Brain pericyte (primary cell): ENCODE measurements around the gene FKBP1C.
"Not testable (repeated sequence)": the region's sequence is repeated elsewhere in the genome, so short reads cannot be mapped to it uniquely, and the experiment has no call there.

Source experiments
- DNase-seq: peaks from one replicate; pipeline ENCODE4 v3.0.0-alpha.2; 2012; ENCODE audit warnings: low read depth, low spot score

The FKBP1C gene

DNA sequence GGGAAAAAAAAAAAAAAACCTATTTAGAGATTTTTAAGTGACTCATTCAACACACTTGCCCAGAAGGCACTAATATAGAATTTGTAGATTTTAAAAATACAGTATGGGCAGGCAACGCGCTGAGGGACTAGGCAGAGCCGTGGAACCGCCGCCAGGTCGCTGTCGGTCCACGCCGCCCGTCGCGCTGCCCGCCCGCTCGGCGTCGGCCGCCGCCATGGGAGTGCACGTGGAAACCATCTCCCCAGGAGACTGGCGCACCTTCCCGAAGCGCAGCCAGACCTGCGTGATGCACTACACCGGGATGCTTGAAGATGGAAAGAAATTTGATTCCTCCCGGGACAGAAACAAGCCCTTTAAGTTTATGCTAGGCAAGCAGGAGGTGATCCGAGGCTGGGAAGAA is at the start of gene FKBP1C:
Gene FKBP1C, plus strand, starts transcription at position 127 of the 400 bp plus-strand sequence.
- not testable (repeated sequence) for DNase-seq

DNA sequence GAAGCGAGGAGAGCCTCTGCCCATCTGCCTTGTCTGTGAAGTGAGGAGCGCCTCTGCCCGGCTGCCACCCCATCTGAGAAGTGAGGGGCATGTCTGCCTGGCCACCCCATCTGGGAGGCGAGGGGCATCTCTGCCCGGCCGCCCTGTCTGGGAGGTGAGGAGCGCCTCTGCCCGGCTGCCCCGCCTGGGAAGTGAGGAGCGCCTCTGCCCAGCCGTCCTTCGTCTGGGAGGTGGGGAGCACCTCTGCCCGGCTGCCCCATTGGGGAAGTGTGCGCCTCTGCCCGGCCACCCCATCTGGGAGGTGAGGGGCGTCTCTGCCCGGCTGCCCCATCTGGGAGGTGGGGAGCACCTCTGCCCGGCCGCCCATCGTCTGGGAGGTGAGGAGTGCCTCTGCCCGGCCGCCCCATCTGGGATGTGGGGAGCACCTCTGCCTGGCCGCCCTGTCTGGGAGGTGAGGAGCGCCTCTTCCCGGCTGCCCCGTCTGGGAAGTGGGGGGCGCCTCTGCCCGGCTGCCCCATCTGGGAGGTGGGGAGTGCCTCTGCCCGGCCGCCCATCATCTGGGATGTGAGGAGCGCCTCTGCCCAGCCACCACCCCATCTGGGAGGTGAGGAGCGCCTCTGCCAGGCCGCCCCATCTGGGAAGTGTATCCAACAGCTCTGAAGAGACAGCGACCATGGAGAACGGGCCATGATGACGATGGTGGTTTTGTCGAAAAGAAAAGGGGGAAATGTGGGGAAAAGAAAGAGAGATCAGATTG is 47.0 kb upstream of the FKBP1C start:
- not testable (repeated sequence) for DNase-seq

DNA sequence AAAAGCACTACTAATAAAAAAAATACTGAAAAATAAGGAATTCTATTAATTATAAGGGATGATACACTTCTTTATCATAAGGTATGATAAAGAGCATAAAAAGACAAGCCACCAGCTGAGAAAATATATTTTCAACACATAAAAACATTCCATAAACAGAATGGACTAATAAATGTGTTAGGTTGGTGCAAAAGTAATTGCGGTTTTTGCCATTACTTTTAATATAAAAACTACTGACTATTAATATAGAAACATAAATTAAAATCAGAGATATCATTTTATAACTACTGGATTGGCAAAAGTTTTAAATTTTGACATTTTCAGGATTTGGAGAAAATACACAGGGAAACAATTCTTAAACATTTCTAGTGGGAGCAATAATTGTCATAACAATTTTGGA is 37.1 kb upstream of the FKBP1C start:
- no peak for DNase-seq

DNA sequence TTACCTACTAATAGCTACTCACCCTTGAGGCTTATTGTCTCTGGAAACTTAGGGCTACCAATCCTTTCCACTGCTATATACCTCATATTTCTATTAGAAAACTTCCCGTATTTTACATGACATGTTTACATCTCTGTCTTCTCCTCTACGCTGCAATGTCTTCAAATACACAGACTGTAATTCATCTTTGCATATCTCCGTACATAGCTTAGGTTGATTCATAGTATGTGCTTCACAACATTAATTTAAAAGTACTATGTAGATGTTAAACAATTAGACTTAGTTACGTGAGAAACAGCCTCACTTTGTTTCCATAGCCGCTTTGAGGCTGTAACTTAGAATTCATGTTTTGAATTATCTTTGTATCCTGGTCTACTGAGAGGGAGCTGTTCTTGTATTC is 35.1 kb upstream of the FKBP1C start:
- no peak for DNase-seq

DNA sequence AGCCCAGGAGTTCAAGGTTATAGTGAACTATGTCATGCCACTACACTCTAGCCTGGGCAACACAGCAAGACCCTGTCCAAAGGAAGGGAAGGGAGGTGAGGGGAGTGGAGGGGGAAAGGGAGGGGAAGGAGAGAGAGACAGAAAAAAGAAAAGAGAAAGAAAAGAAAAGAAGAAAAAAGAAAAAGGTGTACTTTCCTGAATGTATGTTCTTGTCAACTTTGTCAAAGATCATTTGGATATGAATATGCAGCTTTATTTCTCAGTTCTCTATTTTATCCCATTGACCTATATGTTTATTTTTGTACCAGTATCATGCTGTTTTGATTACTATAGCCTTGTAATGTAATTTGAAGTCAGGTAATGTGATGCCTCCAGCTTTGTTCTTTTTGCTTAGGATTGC is 30.9 kb upstream of the FKBP1C start:
- DNase-seq: no peak

DNA sequence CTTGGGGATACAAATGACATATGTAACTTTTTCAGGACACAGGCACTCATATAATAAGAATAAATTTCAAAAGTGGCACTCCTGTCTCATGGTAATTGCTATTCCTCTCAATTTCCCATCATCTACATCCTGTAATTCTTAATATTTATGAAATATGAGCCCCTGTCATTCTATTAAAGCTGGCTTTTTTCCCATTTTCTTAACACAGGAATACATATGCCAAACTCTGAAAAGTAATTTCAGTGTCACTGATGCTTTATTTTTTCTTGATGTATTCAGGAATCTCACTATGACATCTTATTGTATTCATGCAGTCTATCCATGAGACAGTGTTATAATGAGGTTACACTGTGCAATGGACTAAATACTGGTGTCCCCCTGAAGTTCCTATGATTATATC is 24.3 kb upstream of the FKBP1C start:
- no peak for DNase-seq

DNA sequence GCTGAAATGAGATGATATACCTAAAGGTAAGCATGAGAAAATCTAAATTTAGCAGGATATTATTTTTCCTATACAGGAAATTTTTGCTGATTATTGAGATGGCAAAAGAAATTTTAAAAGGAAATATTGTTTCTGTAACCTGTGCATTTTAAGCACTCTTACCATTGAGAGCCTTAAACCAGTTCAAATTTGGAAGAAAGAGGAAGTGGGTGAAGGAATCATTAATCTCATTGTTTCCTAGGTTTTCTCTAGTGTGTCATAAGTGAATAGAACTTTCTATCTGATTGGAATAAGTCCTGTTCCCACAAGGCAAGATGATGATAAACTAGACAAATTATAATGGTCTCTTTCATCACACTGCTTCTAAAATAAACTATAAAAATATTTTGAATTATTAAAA is 22.4 kb upstream of the FKBP1C start:
- no peak for DNase-seq

DNA sequence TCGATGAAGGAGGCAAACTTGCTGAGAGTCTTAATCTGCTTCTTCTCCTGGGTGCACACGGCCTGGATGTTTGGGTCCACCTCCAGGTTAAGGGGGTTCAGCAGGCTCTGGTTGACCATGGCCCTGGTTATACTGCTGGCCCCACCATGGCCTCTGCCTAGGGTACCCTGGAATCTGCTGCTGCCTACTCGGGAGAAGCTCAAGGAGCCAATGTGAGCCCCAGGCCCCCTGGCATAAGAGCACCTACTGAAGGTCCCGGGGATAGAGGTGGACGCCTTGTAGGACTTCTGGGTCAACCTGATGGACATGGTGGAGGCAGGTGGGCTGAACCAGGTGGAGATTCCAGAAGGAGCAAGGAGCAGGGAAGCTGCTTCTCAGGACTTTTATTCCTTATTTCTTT is 17.9 kb upstream of the FKBP1C start:
- no peak for DNase-seq

DNA sequence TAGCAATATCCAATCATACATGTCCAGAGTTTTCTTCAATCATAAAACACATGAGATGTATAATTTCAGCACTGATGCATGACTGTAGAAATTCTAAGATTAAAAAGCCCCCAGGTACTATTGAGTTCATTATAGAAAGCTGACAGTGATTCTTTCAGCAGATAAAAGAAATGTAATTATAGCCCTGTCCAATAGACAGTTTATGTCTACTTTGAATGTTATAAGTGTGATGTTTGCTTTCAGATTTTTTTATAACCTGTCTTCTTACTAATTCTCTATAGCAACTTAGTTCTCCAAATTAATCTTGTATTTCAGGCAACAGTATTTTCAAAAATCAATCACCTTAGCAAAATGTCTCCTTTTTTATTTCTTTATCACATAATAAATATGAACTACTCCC is 13.5 kb upstream of the FKBP1C start:
- no peak for DNase-seq

DNA sequence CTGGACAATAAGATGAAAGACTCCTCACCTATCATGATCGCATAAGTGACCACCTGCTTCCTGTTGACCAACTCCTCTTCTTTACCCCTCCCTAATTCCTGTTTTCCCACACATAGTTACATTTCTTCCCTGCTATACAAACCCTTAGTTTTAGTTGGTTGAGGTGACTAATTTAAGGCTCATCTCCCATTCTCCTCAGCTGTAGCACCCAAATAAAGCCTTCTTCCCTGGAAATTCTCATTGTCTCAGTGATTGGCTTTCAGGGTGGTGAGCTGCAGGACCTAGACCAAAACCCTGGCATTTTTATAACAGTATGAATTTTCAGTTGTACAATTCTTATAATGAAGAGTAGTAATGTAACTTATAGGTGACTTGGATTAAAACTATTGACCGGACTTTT is 2.1 kb downstream of the FKBP1C start:
- no peak for DNase-seq

DNA sequence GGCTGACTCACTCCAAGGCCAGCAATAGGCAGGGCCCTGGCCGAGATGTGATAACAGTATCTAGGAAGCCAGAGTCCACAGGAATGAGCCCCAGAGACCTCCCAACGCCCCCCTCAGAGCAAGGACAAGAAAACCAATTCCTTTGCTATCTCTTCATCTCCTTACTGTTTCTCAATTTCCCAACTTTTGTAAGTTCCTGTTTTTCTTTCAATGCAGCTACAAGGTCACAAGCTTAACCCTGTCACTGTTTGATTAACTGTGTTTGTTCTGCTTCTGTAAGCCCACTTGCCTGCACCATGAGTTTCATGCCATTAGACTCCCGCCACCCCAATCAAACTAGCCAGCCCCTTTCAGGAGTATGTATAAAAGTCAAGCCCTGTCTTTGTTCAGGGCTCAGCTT is 3.5 kb downstream of the FKBP1C start:
- no peak for DNase-seq

DNA sequence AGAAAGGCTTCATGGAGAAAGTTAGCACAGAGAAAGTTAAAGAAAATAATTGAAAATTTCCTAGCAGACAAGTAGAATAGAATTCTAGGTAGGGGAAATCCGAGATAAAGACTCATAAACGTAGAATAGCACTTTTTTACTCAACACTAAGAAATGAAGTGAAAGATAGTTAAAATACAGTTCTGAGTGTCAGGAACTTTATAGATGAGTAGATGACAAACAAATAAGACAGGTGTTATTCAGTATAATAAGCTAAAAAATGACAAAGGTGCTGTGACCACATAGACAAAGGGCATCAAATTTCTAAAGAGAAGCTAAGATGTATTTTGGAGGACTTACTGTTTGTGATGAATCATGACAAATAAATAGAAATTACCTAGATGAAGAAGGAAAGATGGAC is 12.9 kb downstream of the FKBP1C start:
- no peak for DNase-seq

DNA sequence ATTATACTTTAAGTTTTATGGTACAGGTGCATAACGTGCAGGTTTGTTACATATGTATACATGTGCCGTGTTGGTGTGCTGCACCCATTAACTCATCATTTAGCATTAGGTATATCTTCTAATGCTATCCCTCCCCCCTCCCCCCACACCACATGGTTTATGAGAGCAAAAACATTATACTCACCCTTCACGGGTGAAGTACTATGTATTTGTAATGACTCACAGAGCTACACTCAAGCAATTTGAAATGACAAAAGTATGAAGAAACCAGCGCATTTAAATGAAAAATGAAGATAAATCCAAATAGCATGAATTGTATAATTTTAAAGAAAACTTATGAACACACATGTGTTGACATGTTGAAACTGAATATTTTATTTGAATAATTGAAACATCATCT is 14.7 kb downstream of the FKBP1C start:
- DNase-seq: not testable (repeated sequence)

DNA sequence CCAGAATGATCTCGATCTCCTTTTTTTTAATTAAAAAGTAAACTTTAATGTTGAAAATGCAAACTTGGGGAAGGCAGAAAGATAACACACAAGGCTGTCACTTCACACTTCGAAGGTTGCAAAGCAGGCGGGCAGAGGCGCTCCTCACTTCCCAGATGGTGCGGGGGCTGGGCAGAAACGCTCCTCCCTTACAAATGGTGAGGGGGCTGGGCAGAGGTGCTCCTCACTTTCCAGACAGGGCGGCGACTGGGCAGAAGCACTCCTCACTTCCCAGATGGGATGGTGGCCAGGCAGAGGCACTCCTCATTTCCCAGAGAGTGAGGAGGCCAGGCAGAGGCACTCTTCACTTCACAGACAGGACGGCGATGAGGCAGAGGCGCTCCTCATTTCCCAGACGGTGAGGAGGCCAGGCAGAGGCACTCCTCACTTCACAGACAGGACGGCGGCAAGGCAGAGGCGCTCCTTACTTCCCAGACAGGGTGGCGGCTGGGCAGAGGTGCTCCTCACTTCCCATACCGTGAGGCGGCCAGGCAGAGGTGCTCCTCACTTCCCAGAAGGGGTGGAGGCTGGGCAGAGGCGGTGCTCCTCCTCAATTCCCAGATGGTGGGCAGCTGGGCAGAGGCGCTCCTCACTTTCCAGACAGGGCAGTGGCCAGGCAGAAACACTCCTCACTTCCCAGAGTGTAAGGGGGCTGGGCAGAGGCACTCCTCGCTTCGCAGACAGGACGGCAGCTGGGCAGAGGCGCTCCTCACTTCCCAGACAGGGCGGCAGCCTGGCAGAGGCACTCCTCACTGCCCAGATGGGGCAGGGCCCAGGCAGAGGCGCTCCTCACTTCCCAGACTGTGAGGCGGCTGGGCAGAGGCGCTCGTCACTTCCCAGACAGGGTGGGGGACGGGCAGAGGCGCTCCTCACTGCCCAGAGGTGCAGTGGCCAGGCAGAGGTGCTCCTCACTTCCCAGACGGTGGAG is 16.9 kb downstream of the FKBP1C start:
- not testable (repeated sequence) for DNase-seq

DNA sequence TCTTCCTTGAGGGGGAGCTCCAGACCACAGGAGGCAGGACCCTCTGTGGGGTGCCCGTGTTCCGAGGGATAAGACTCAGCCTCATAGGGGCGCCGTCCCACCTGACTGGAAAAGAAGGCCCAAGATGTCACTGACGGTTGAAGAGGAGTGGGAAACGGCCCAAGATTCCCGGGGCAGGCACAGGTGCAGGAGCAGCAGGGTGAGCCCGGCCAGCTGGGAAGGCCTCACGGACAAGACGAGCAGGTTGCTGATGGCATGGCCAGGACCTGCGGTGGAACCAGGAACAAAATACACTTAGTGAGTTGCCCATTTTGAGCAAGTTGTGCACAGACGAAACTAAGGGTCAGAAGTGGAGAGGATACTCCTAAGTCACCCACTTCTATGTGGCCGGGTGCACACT is 18.8 kb downstream of the FKBP1C start:
- DNase-seq: not testable (repeated sequence)

DNA sequence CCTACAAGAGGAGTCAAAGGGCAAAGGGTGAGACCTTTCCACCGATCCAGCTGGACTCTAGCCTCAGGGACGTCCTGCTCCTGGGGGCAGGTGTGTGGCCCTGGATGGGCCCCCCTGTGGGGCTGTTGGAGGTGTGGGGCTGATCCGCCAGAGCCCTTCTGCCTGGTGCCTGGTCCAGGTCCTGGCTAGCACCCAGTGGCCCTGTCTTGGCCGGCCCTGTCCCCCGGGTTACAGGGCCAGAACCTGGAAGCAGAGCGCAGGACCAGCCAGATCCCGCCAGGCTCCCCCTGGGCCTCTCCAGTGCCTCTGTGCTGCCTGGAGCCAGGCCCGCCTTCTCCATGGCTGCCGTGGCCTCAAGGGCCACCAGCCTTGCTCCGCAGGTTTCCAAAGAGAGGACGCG is 19.2 kb downstream of the FKBP1C start:
- not testable (repeated sequence) for DNase-seq

DNA sequence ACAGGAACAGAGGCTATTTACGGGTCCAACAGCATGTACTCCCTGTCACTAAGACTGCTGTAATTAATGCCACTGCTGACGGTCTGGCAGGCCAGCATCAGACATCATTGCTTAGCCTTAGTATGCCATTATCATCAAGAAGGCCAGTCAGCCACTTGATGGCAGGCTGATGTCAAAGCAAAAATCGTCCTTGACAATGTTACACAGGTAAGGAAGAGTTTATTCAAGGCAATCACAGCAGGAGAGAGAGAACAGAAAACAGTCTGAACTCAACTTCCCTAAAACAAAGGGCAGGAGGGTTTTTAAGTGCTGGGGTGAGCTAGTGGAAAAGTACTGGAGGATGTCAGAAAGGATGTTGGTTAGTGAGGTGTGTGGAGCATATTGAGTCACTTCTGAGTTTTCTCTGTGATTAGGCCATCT is 25.1 kb downstream of the FKBP1C start:
- no peak for DNase-seq

DNA sequence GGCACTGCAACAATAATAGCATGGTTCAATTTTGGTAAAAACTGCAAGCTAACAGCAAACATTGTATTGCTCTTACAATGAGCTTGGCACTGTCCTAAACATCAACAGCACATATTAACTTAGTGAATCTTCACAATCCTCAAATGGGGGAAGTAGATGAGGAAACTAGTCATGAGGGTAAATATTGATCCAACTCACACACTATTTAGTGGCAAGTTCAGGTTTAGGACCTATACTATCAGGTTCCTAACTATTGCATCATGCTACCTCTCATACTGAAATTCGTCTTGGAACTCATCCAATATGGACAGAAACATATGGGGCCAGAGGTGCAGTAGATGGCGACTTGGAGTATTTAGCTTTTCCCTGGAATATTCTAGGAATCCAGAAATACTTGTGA is 34.2 kb downstream of the FKBP1C start:
- no peak for DNase-seq

DNA sequence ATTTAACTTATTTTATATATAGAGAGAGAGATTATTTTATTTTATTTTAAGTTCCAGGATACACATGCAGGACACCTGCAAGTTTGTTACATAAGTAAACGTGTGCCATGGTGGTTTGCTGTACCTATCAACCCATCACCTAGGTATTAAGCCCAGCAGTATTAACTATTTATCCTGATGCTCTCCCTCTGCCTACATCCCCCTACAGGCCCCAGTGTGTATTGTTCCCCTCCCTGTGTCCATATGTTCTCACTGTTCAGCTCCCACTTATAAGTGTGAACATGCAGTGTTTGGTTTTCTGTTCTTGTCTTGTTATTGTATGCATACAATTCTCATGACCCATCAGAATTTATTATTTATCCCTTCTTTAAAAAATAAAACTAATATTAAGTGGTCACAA is 34.6 kb downstream of the FKBP1C start:
- no peak for DNase-seq

DNA sequence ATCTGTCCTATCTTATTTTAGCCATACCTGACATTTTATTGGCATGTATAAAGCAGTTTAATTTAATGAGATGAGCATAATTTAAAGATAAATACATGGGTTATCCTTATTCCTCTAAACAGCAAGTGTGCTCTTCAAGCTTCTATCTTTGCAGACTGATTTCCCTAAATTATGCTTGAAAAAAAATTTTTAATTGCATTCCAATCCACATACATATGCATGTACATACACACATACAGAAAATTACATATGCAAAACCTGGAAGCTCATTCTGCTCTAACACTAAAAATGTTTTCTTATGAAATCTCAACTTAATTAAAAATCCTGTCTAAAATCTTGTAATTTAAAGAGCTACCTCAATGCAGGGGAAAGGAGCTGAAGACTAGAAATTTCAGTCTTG is 35.3 kb downstream of the FKBP1C start:
- DNase-seq: no peak

DNA sequence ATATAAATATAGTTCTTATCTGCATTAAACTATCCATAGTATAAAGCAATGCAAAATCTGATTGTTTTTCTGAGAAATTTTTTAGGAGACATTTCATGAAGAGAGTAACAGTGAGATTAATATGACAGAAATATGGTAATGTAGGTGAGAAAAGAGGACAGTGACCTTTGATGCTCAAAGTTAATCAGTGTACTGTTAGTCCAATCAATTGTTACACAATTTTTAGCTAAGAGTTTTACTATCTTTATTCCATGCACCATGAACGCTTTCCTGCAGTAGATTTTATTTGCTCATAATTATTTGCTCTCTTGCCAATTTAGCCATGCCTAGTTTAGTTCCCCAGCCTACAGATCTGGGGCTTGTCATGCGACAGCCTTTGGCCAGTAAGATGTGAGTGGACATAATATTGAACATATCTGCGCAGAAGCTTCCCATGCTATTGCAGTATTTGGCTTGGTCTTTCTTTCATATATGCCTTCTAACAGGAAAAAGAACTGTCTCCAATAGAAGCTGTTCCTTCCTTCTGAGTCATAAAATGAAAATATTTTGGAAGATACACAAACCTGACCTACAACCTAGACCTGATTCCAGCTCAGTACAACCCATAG is 38.7 kb downstream of the FKBP1C start:
- no peak for DNase-seq

DNA sequence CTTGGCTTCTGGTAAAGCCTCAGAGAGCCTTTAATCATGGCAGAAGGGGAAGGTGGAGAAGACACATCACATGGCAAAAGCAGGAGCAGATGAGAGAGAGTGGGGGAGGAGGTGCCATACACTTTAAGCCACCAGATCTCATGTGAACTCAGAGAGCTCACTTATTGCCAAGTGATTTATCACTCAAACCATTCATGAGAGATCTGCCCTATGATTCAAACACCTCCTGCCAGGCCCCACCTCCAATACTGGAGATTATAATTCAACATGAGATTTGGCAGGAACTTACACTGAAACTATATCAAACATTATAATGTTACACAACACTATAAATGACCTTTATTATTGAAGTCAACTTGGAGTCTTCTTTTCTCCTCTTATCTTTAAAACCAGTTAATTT is 47.9 kb downstream of the FKBP1C start:
- no peak for DNase-seq
